Osteoblast (primary cell): Measurements from ENCODE around the gene KPNB1. TPM values are rescaled to one million over a fixed set of nuclear protein-coding genes. Genes with fewer than 3 reads are reported as not detected.

Experiments
- DNase-seq: peaks from one replicate; pipeline ENCODE4 v3.0.0; 2011; ENCODE audit warnings: low spot score, mixed read lengths; ENCODE audit not compliant: insufficient read length; ENCODE audit errors: missing footprints
- H2AFZ ChIP-seq: 2 replicates; pipeline ENCODE4 v1.6.0; 2011; ENCODE audit warnings: mild to moderate bottlenecking, low read length
- H3K27ac ChIP-seq: 2 replicates; pipeline ENCODE4 v1.5.1; 2011; ENCODE audit warnings: mild to moderate bottlenecking, low read depth, low read length, moderate library complexity
- H3K27me3 ChIP-seq: 2 replicates; pipeline ENCODE4 v1.6.0; 2012; ENCODE audit warnings: mild to moderate bottlenecking, control low read depth, inconsistent platforms, low read length, moderate library complexity; ENCODE audit not compliant: insufficient read depth
- H3K36me3 ChIP-seq: 2 replicates; pipeline ENCODE4 v1.5.1; 2011; ENCODE audit warnings: mild to moderate bottlenecking, low read length, control low read depth, moderate library complexity; ENCODE audit not compliant: insufficient read depth
- H3K4me1 ChIP-seq: 2 replicates; pipeline ENCODE4 v1.5.1; 2011; ENCODE audit warnings: mild to moderate bottlenecking, low read length, control low read depth, moderate library complexity; ENCODE audit not compliant: insufficient read depth
- H3K4me2 ChIP-seq: 2 replicates; pipeline ENCODE4 v1.6.0; 2011; ENCODE audit warnings: mild to moderate bottlenecking, low read length; ENCODE audit not compliant: insufficient read depth
- H3K4me3 ChIP-seq: fragments of 200-600 bp; sonication (generic); 3 replicates; pipeline ENCODE4 v1.5.1; 2012; ENCODE audit warnings: mild to moderate bottlenecking, low read length, inconsistent platforms; ENCODE audit not compliant: insufficient read depth
- H3K79me2 ChIP-seq: 2 replicates; pipeline ENCODE4 v1.6.0; 2012; ENCODE audit warnings: mild to moderate bottlenecking, low read length, control low read depth, inconsistent platforms; ENCODE audit not compliant: insufficient read depth
- H3K9me3 ChIP-seq: 2 replicates; pipeline ENCODE4 v1.5.1; 2011; ENCODE audit warnings: low read depth, low read length, control low read depth
- H4K20me1 ChIP-seq: 2 replicates; pipeline ENCODE4 v1.6.0; 2012; ENCODE audit warnings: mild to moderate bottlenecking, low read length, control low read depth; ENCODE audit not compliant: insufficient read depth
- total RNA-seq: library from RNA; depleted of rRNA; stranded (reverse); fragments of >200 nt; gene quantifications from 2 replicates; pipeline ENCODE4 v1.2.3, GENCODE V29; 2012
- TF ChIP-seq, protein P1 (sequence below): IDR thresholded peaks from 2 replicates; pipeline ENCODE4 v1.5.1; 2011; ENCODE audit warnings: mild to moderate bottlenecking, low read depth, low read length, moderate library complexity; ENCODE audit errors: extremely low read depth

The KPNB1 gene
- total RNA-seq, 1 donor = 351 TPM

DNA sequence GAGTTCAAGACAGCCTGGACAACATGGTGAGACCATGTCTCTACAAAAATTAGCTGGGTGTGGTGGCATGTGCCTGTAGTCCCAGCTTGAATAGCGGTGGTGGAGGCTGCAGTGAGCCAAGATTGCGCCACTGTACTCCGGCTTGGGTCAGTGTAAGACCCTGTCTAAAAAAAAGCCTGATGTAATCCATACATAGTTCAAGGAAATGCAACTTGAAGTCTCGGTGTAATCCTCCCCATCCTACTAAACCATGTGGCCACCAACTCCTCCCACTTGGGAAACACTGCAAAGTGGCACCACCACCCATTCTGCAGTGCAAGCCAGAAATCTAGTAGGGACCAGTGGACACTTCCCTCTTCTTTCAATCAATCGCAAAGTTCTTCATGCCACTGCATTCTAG is 5.4 kb upstream of the KPNB1 start:
- Histone ChIP-seq H3K27me3 (no peaks in the 10 kb centered on the region), H2AFZ (no peak overlapping the region), H3K36me3 (no peaks in the 10 kb centered on the region), H3K4me3 (no peak overlapping the region), H3K79me2 (peaks cover 3% of the 10 kb centered on the region), H3K4me2 (no peak overlapping the region), H4K20me1 (no peaks in the 10 kb centered on the region), H3K4me1 (peaks cover 6% of the 10 kb centered on the region), H3K27ac (no peak overlapping the region), H3K9me3 (no peaks in the 10 kb centered on the region)
- DNase-seq = no peak
- TF ChIP-seq, protein P1, sequence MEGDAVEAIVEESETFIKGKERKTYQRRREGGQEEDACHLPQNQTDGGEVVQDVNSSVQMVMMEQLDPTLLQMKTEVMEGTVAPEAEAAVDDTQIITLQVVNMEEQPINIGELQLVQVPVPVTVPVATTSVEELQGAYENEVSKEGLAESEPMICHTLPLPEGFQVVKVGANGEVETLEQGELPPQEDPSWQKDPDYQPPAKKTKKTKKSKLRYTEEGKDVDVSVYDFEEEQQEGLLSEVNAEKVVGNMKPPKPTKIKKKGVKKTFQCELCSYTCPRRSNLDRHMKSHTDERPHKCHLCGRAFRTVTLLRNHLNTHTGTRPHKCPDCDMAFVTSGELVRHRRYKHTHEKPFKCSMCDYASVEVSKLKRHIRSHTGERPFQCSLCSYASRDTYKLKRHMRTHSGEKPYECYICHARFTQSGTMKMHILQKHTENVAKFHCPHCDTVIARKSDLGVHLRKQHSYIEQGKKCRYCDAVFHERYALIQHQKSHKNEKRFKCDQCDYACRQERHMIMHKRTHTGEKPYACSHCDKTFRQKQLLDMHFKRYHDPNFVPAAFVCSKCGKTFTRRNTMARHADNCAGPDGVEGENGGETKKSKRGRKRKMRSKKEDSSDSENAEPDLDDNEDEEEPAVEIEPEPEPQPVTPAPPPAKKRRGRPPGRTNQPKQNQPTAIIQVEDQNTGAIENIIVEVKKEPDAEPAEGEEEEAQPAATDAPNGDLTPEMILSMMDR = no peak

DNA sequence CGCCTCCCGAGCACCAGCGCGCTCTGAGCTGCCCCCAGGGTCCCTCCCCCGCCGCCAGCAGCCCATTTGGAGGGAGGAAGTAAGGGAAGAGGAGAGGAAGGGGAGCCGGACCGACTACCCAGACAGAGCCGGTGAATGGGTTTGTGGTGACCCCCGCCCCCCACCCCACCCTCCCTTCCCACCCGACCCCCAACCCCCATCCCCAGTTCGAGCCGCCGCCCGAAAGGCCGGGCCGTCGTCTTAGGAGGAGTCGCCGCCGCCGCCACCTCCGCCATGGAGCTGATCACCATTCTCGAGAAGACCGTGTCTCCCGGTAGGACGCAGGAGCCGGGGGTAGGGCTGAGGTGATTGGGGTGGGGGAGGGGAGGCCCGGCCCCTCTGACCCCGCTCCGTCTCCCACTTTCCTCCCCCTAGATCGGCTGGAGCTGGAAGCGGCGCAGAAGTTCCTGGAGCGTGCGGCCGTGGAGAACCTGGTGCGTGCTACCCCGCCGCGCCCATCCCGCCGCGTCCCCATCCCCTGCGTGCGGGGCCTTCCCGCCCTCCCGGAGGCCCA is 329 bp downstream of the KPNB1 start:
- Histone ChIP-seq H3K36me3 (peaks cover 39% of the 10 kb centered on the region), H3K4me3 (peak overlapping the region; percentile 84), H3K27me3 (no peaks in the 10 kb centered on the region), H4K20me1 (peaks cover 38% of the 10 kb centered on the region), H3K4me1 (peaks cover 26% of the 10 kb centered on the region), H3K27ac (peak overlapping the region; percentile 48), H3K9me3 (no peaks in the 10 kb centered on the region), H3K4me2 (peak overlapping the region; percentile 52), H2AFZ (no peak overlapping the region), H3K79me2 (peaks cover 50% of the 10 kb centered on the region)
- TF ChIP-seq, protein P1 = no peak
- DNase-seq = peak; percentile 80

DNA sequence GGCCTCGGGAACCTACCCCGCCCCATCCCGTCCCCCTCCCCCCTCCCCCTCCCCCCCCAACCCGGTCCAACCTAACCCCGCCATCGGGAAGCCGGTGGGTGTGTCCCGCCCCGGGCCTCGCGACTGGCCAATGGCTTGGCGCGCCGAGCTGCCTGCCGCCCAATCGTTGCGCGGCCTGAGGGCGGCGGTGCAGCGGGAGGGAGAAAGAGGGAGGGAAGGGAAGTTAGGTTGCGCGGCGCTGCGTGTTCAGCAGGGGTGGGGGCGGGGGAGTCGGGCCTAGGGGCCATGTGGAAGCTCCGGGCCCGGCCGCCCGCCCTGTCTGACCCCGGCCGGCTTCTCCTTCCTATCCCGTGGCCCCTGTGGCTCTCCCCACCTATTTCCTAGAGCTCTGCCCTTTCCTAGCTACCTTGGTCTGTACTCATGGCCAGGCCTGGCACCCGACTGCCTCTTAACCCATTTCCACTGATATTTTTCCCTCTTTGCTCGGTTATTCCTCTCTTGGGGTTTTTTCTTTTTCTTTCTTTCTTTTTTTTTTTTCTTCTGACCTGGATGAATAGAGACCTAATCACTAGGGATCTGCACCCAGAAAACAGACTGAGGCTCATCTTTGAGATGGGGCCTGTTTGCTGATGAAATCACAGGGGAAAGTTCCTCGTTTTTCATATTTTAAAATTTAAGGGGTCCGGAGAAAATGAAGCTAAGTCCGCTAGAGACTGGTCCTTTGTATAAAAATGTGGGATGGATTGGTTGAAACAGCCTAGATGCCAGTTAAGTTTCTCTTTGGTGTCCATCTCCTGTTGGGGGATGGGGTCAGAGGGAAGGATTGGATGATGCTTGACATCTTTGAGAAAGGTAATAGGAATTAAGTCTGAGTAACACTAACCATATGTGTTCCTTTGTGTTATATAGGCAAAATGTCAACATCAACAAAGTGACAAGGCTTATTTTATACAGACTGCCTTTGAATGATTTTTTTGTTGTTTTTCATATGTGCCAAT is 1.1 kb downstream of the KPNB1 start:
- H3K4me3 ChIP-seq = peak overlapping the region; percentile 84
- H3K36me3 ChIP-seq = peaks cover 46% of the 10 kb centered on the region
- H2AFZ ChIP-seq = peak overlapping the region; percentile 25
- TF ChIP-seq, protein P1 = no peak
- peak; percentile 95 for DNase-seq
- H3K4me1 ChIP-seq = peaks cover 26% of the 10 kb centered on the region
- H3K9me3 ChIP-seq = no peaks in the 10 kb centered on the region
- H3K4me2 ChIP-seq = peak overlapping the region; percentile 91
- peaks cover 58% of the 10 kb centered on the region for H3K79me2 ChIP-seq
- no peaks in the 10 kb centered on the region for H3K27me3 ChIP-seq
- peak overlapping the region; percentile 66 for H3K27ac ChIP-seq
- peaks cover 46% of the 10 kb centered on the region for H4K20me1 ChIP-seq

DNA sequence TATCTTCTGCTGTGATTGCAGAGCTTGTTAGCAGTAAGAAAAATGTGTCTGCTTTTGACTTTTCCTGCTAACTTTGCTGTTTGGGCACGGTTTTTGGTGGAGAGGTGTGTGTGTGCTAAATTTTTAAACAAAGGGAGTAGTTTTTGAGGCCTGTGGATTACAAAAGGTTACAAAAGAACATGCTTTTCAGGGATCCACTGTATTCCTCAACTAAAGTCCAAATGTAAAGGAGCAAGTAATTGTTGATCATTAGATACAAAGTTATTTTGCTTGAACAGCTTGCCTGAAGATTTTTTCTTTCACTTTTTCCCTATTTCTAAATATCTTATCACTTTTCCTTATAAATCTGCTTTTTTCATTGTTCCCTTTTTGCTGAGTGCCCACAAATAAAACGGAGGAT is 2.0 kb downstream of the KPNB1 start:
- Histone ChIP-seq H3K4me1 (peaks cover 26% of the 10 kb centered on the region), H3K4me3 (peak overlapping the region; percentile 84), H2AFZ (no peak overlapping the region), H3K36me3 (peaks cover 54% of the 10 kb centered on the region), H4K20me1 (peaks cover 53% of the 10 kb centered on the region), H3K27me3 (no peaks in the 10 kb centered on the region), H3K79me2 (peaks cover 67% of the 10 kb centered on the region), H3K9me3 (no peaks in the 10 kb centered on the region), H3K27ac (no peak overlapping the region), H3K4me2 (peak overlapping the region; percentile 91)
- no peak for DNase-seq
- TF ChIP-seq, protein P1 = no peak
